HEK293 (cell line): ENCODE measurements around the gene ERBB2.

ENCODE experiments used
- BCL11A ChIP-seq: fragments of 450-650 bp; formaldehyde crosslinking; IDR thresholded peaks from 2 replicates; pipeline ENCODE4 v1.5.1; 2016; ENCODE audit warnings: low read depth, missing biosample characterization, missing genetic modification characterization
- CTCF ChIP-seq: fragments of 450-650 bp; formaldehyde crosslinking; IDR thresholded peaks from 2 replicates; pipeline ENCODE4 v1.5.1; 2016; ENCODE audit warnings: missing biosample characterization, missing genetic modification characterization
- GLI4 ChIP-seq: fragments of 450-650 bp; formaldehyde crosslinking; IDR thresholded peaks from 2 replicates; pipeline ENCODE4 v1.5.1; 2016; ENCODE audit warnings: missing biosample characterization, missing genetic modification characterization
- GLIS1 ChIP-seq: fragments of 450-650 bp; formaldehyde crosslinking; IDR thresholded peaks from 2 replicates; pipeline ENCODE4 v1.5.1; 2016; ENCODE audit warnings: missing biosample characterization, missing genetic modification characterization
- GLIS2 ChIP-seq: fragments of 450-650 bp; formaldehyde crosslinking; IDR thresholded peaks from 2 replicates; pipeline ENCODE4 v1.5.1; 2016; ENCODE audit warnings: missing biosample characterization, missing genetic modification characterization
- KLF16 ChIP-seq: fragments of 450-650 bp; formaldehyde crosslinking; IDR thresholded peaks from 2 replicates; pipeline ENCODE4 v1.5.1; 2017; ENCODE audit warnings: missing biosample characterization, missing genetic modification characterization
- KLF7 ChIP-seq: fragments of 450-650 bp; formaldehyde crosslinking; IDR thresholded peaks from 2 replicates; pipeline ENCODE4 v1.5.1; 2016; ENCODE audit warnings: missing biosample characterization, missing genetic modification characterization, borderline replicate concordance
- PATZ1 ChIP-seq: fragments of 450-650 bp; formaldehyde crosslinking; IDR thresholded peaks from 2 replicates; pipeline ENCODE4 v1.5.1; 2016; ENCODE audit warnings: missing biosample characterization, missing genetic modification characterization
- REST ChIP-seq: fragments of 450-650 bp; formaldehyde crosslinking; IDR thresholded peaks from 2 replicates; pipeline ENCODE4 v1.5.1; 2016; ENCODE audit warnings: missing biosample characterization, missing genetic modification characterization
- SCRT2 ChIP-seq: fragments of 450-650 bp; formaldehyde crosslinking; IDR thresholded peaks from 2 replicates; pipeline ENCODE4 v1.5.1; 2016; ENCODE audit warnings: missing biosample characterization, missing genetic modification characterization
- SP2 ChIP-seq: fragments of 450-650 bp; formaldehyde crosslinking; IDR thresholded peaks from 2 replicates; pipeline ENCODE4 v1.5.1; 2016; ENCODE audit warnings: missing biosample characterization, missing genetic modification characterization
- TRIM28 ChIP-seq: IDR thresholded peaks from 2 replicates; pipeline ENCODE4 v1.6.1; 2011; ENCODE audit warnings: low read length, control low read depth, borderline replicate concordance
- ZBTB6 ChIP-seq: fragments of 450-650 bp; formaldehyde crosslinking; IDR thresholded peaks from 2 replicates; pipeline ENCODE4 v1.5.1; 2017; ENCODE audit warnings: missing biosample characterization, missing genetic modification characterization
- ZBTB7A ChIP-seq: fragments of 450-650 bp; formaldehyde crosslinking; IDR thresholded peaks from 2 replicates; pipeline ENCODE4 v1.5.1; 2016; ENCODE audit warnings: low read depth, missing biosample characterization, missing genetic modification characterization
- ZFP3 ChIP-seq: fragments of 450-650 bp; formaldehyde crosslinking; IDR thresholded peaks from 2 replicates; pipeline ENCODE4 v1.5.1; 2016; ENCODE audit warnings: low read depth, missing biosample characterization, missing genetic modification characterization
- ZFP37 ChIP-seq: fragments of 450-650 bp; formaldehyde crosslinking; IDR thresholded peaks from 2 replicates; pipeline ENCODE4 v1.5.1; 2016; ENCODE audit warnings: missing biosample characterization, missing genetic modification characterization
- ZNF133 ChIP-seq: fragments of 450-650 bp; formaldehyde crosslinking; IDR thresholded peaks from 2 replicates; pipeline ENCODE4 v1.5.1; 2016; ENCODE audit warnings: missing biosample characterization, missing genetic modification characterization
- ZNF155 ChIP-seq: fragments of 450-650 bp; formaldehyde crosslinking; IDR thresholded peaks from 2 replicates; pipeline ENCODE4 v1.5.1; 2016; ENCODE audit warnings: missing biosample characterization, missing genetic modification characterization
- ZNF24 ChIP-seq: fragments of 450-650 bp; formaldehyde crosslinking; IDR thresholded peaks from 2 replicates; pipeline ENCODE4 v1.5.1; 2016; ENCODE audit warnings: missing biosample characterization, missing genetic modification characterization
- ZNF302 ChIP-seq: fragments of 450-650 bp; formaldehyde crosslinking; IDR thresholded peaks from 2 replicates; pipeline ENCODE4 v1.5.1; 2016; ENCODE audit warnings: missing biosample characterization, missing genetic modification characterization, low read depth
- ZNF335 ChIP-seq: fragments of 450-650 bp; formaldehyde crosslinking; conservative IDR thresholded peaks from 2 replicates; pipeline ENCODE4 v1.5.1; 2016; ENCODE audit warnings: missing biosample characterization, missing genetic modification characterization
- ZNF341 ChIP-seq: fragments of 450-650 bp; formaldehyde crosslinking; IDR thresholded peaks from 2 replicates; pipeline ENCODE4; 2016; ENCODE audit warnings: low read depth, missing biosample characterization, missing genetic modification characterization
- ZNF350 ChIP-seq: fragments of 450-650 bp; formaldehyde crosslinking; IDR thresholded peaks from 2 replicates; pipeline ENCODE4 v1.5.0; 2017; ENCODE audit warnings: missing biosample characterization, mild to moderate bottlenecking, missing genetic modification characterization
- ZNF416 ChIP-seq: fragments of 450-650 bp; formaldehyde crosslinking; IDR thresholded peaks from 2 replicates; pipeline ENCODE4 v1.5.1; 2016; ENCODE audit warnings: missing biosample characterization, missing genetic modification characterization
- ZNF426 ChIP-seq: fragments of 450-650 bp; formaldehyde crosslinking; IDR thresholded peaks from 2 replicates; pipeline ENCODE4 v1.5.1; 2017; ENCODE audit warnings: missing biosample characterization, missing genetic modification characterization, mild to moderate bottlenecking, inconsistent platforms, moderate library complexity
- ZNF529 ChIP-seq: fragments of 450-650 bp; formaldehyde crosslinking; IDR thresholded peaks from 2 replicates; pipeline ENCODE4 v1.5.1; 2017; ENCODE audit warnings: missing genetic modification characterization, missing biosample characterization; ENCODE audit not compliant: insufficient replicate concordance
- ZNF600 ChIP-seq: fragments of 450-650 bp; formaldehyde crosslinking; IDR thresholded peaks from 2 replicates; pipeline ENCODE4 v1.5.1; 2016; ENCODE audit warnings: missing biosample characterization, missing genetic modification characterization
- ZNF626 ChIP-seq: fragments of 450-650 bp; sonication (Bioruptor Pico); formaldehyde crosslinking; IDR thresholded peaks from 2 replicates; pipeline ENCODE4 v1.5.1; 2018; ENCODE audit warnings: missing biosample characterization, missing genetic modification characterization, inconsistent platforms
- ZNF704 ChIP-seq: fragments of 450-650 bp; formaldehyde crosslinking; IDR thresholded peaks from 2 replicates; pipeline ENCODE4 v1.5.1; 2016; ENCODE audit warnings: missing biosample characterization, missing genetic modification characterization
- ZNF707 ChIP-seq: fragments of 450-650 bp; formaldehyde crosslinking; IDR thresholded peaks from 2 replicates; pipeline ENCODE4 v1.5.1; 2016; ENCODE audit warnings: missing biosample characterization, missing genetic modification characterization
- ZNF777 ChIP-seq: fragments of 450-650 bp; formaldehyde crosslinking; IDR thresholded peaks from 2 replicates; pipeline ENCODE4 v1.5.1; 2017; ENCODE audit warnings: missing biosample characterization, missing genetic modification characterization, borderline replicate concordance
- ZXDB ChIP-seq: fragments of 450-650 bp; formaldehyde crosslinking; IDR thresholded peaks from 2 replicates; pipeline ENCODE4 v1.5.1; 2016; ENCODE audit warnings: missing biosample characterization, missing genetic modification characterization

Gene ERBB2

GRCh38 chr17:39663688-39664580, 35.9 kb upstream of the ERBB2 start (continued):
- no peak for TF ChIP-seq REST (tag by site-specific recombination)
- no peak for TF ChIP-seq ZNF777
- peak; percentile 56; the same call in 1 of the 2 replicates for TF ChIP-seq ZNF600
- no peak for TF ChIP-seq ZNF529 (tag by site-specific recombination)
- peak; percentile 54; the same call in 1 of the 2 replicates for TF ChIP-seq TRIM28
- peak; percentile 98 for TF ChIP-seq ZNF335 (tag by site-specific recombination)
- 0 out of 2 replicates have a peak, but pooled peaks have one; percentile 19 for TF ChIP-seq ZNF24 (tag by site-specific recombination)
- no peak for TF ChIP-seq ZBTB6 (tag by site-specific recombination)
- TF ChIP-seq GLI4 (tag by site-specific recombination): no peak
- no peak for TF ChIP-seq ZNF302 (tag by site-specific recombination)
- TF ChIP-seq KLF7 (tag by site-specific recombination): no peak
- TF ChIP-seq BCL11A (tag by site-specific recombination): no peak
- TF ChIP-seq ZFP37 (tag by site-specific recombination): no peak
- no peak for TF ChIP-seq ZXDB (tag by site-specific recombination)
- TF ChIP-seq SP2 (tag by site-specific recombination): peak; percentile 73
- TF ChIP-seq ZNF155: no peak
- peak; percentile 86 for TF ChIP-seq GLIS2 (tag by site-specific recombination)
- TF ChIP-seq ZNF350 (tag by site-specific recombination): no peak
- TF ChIP-seq ZBTB7A (tag by site-specific recombination): no peak
- TF ChIP-seq CTCF (tag by site-specific recombination): no peak
- TF ChIP-seq ZNF341 (tag by site-specific recombination): no peak
- no peak for TF ChIP-seq ZFP3 (tag by site-specific recombination)
- no peak for TF ChIP-seq ZNF707 (tag by site-specific recombination)
- no peak for TF ChIP-seq ZNF133 (tag by site-specific recombination)
- no peak for TF ChIP-seq ZNF626 (tag by site-specific recombination)
- peak; percentile 79 for TF ChIP-seq PATZ1 (tag by site-specific recombination)
- TF ChIP-seq ZNF416: no peak
- peak; percentile 94 for TF ChIP-seq GLIS1 (tag by site-specific recombination)
- TF ChIP-seq ZNF704 (tag by site-specific recombination): no peak
- TF ChIP-seq KLF16: no peak
- no peak for TF ChIP-seq ZNF426 (tag by site-specific recombination)
- no peak for TF ChIP-seq SCRT2
